ENCODE data around the gene R3HCC1L. TPM values are rescaled to one million over a fixed set of nuclear protein-coding genes. Genes with fewer than 3 reads are reported as not detected.

Gene R3HCC1L
- total and polyA plus RNA-seq, 9 of the 15 experiments (the other 6 are each of a cell fraction or from before 2014, with no cell fraction given) = 9.1 to 17.8 (median 12.6) TPM

- TF ChIP-seq ZNF639 (CRISPR knock-in tag; conservative IDR thresholded peaks at IDR 0.05 in 1 of 2, IDR thresholded peaks at IDR 0.05 in 1 of 2) (no peak), SNIP1 (IDR thresholded peaks at IDR 0.05; ENCODE audit: low read depth) (no peak), ZNF695 (CRISPR knock-in tag; IDR thresholded peaks at IDR 0.05) (no peak), CHD2 (IDR thresholded peaks at IDR 0.05; ENCODE audit: low read depth, low read length) (no peak), NFRKB (IDR thresholded peaks at IDR 0.05; ENCODE audit: low read depth) (0 out of 2 replicates have a peak, but pooled peaks have one; percentile 49), KLF6 (CRISPR knock-in tag; IDR thresholded peaks at IDR 0.05; ENCODE audit: borderline replicate concordance) (no peak), ZNF239 (CRISPR knock-in tag; IDR thresholded peaks at IDR 0.05) (no peak), IRF9 (tag; IDR thresholded peaks at IDR 0.05) (no peak), USF2 (CRISPR knock-in tag; IDR thresholded peaks at IDR 0.05) (no peak), NR0B1 (IDR thresholded peaks at IDR 0.05; ENCODE audit: partially characterized antibody) (no peak), E2F1 (CRISPR knock-in tag; IDR thresholded peaks at IDR 0.05) (0 out of 2 replicates have a peak, but pooled peaks have one; percentile 15), PHF20 (IDR thresholded peaks at IDR 0.05; ENCODE audit: partially characterized antibody) (no peak), RREB1 (CRISPR knock-in tag; IDR thresholded peaks at IDR 0.05) (no peak), POLR2AphosphoS2 (IDR thresholded peaks at IDR 0.05; ENCODE audit: low read length) (no peak)
These were observed 383 bp upstream of the R3HCC1L start (continued) for GRCh38 chr10:98134117-98134430.
